HepG2 (cell line): Measurements from ENCODE around the gene TFB1M. TPM values are rescaled to one million over a fixed set of nuclear protein-coding genes. Genes with fewer than 3 reads are reported as not detected.

Source experiments
- DNMT1 ChIP-seq: sonication (generic); formaldehyde crosslinking; IDR thresholded peaks from 2 replicates; pipeline ENCODE4 v1.5.1; 2020; ENCODE audit warnings: mild to moderate bottlenecking, missing genetic modification reagents
- E2F2 ChIP-seq: sonication (generic); formaldehyde crosslinking; IDR thresholded peaks from 2 replicates; pipeline ENCODE4 v1.4.0; 2020; ENCODE audit warnings: missing genetic modification reagents, borderline replicate concordance
- EED ChIP-seq: sonication (generic); formaldehyde crosslinking; IDR thresholded peaks from 2 replicates; pipeline ENCODE4 v1.5.0; 2020; ENCODE audit warnings: mild to moderate bottlenecking, missing genetic modification reagents
- ESRRA ChIP-seq: sonication (generic); formaldehyde crosslinking; IDR thresholded peaks from 2 replicates; pipeline ENCODE4 v1.5.1; 2020; ENCODE audit warnings: mild to moderate bottlenecking, low read depth, missing genetic modification reagents
- HOXA9 ChIP-seq: sonication (generic); formaldehyde crosslinking; IDR thresholded peaks from 2 replicates; pipeline ENCODE4 v1.8.1; 2022; ENCODE audit warnings: missing genetic modification reagents, mild to moderate bottlenecking, moderate library complexity, borderline replicate concordance
- MLLT10 ChIP-seq: sonication (generic); formaldehyde crosslinking; IDR thresholded peaks from 2 replicates; pipeline ENCODE4 v1.4.0; 2020; ENCODE audit warnings: missing genetic modification reagents
- NFE2L2 ChIP-seq: fragments of 150-350 bp; IDR thresholded peaks from 2 replicates; pipeline ENCODE4 v1.6.1; 2014; ENCODE audit warnings: low read length
- NKX3-1 ChIP-seq: sonication (generic); formaldehyde crosslinking; IDR thresholded peaks from 2 replicates; pipeline ENCODE4 v1.5.0; 2020; ENCODE audit warnings: missing genetic modification reagents
- RBFOX2 ChIP-seq: fragments of 200-400 bp; formaldehyde crosslinking; IDR thresholded peaks from 2 replicates; pipeline ENCODE4 v1.6.1; 2017; ENCODE audit warnings: low read depth, mild to moderate bottlenecking, low read length
- SIX4 ChIP-seq: sonication (generic); formaldehyde crosslinking; IDR thresholded peaks from 2 replicates; pipeline ENCODE4 v1.4.0; 2020; ENCODE audit warnings: missing genetic modification reagents
- STAT5B ChIP-seq: sonication (generic); formaldehyde crosslinking; IDR thresholded peaks from 2 replicates; pipeline ENCODE4 v1.4.0; 2020; ENCODE audit warnings: missing genetic modification reagents
- TAF15 ChIP-seq: fragments of 200-400 bp; formaldehyde crosslinking; IDR thresholded peaks from one replicate; pipeline ENCODE4 v1.6.1; 2018; ENCODE audit warnings: mild to moderate bottlenecking, low read depth, low read length; ENCODE audit not compliant: poor library complexity, severe bottlenecking
- TEAD2 ChIP-seq: sonication (generic); formaldehyde crosslinking; IDR thresholded peaks from 2 replicates; pipeline ENCODE4 v1.9.0; 2021; ENCODE audit warnings: missing genetic modification reagents
- U2AF2 ChIP-seq: fragments of 200-400 bp; formaldehyde crosslinking; IDR thresholded peaks from 2 replicates; pipeline ENCODE4 v1.6.1; 2017; ENCODE audit warnings: low read depth, mild to moderate bottlenecking, low read length
- ZFP36L1 ChIP-seq: sonication (generic); formaldehyde crosslinking; IDR thresholded peaks from 2 replicates; pipeline ENCODE4 v1.8.0; 2022; ENCODE audit warnings: mild to moderate bottlenecking, missing genetic modification reagents, moderate library complexity
- ZNF180 ChIP-seq: sonication (generic); formaldehyde crosslinking; IDR thresholded peaks from 2 replicates; pipeline ENCODE4 v1.4.0; 2020; ENCODE audit warnings: low read depth, missing genetic modification reagents, borderline replicate concordance
- ZNF296 ChIP-seq: sonication (generic); formaldehyde crosslinking; conservative IDR thresholded peaks from 2 replicates; pipeline ENCODE4 v1.5.0; 2020; ENCODE audit warnings: mild to moderate bottlenecking, missing genetic modification reagents
- ZNF572 ChIP-seq: sonication (generic); formaldehyde crosslinking; IDR thresholded peaks from 2 replicates; pipeline ENCODE4 v1.5.1; 2020; ENCODE audit warnings: mild to moderate bottlenecking, missing genetic modification reagents
- ZNF7 ChIP-seq: IDR thresholded peaks from 2 replicates; pipeline ENCODE4 v1.6.1; 2016; ENCODE audit warnings: missing biosample characterization, missing genetic modification reagents
- polyA plus RNA-seq, 8 experiments: library from polyadenylated mRNA; depleted of rRNA in 3 of 8; stranded (reverse) in 7 of 8; unstranded in 1 of 8; fragments of >200 nt; fragmentation: Illumina TruSeq in 4 of 8; extraction: Trizol in 4 of 8; gene quantifications; 2 replicates each; pipeline versions ENCODE4 v1.2.1 to v1.2.3, GENCODE V29; 2011 to 2016; ENCODE audit warnings: low read depth in 4 of 8, missing spikeins in 1 of 8, mixed read lengths in 1 of 8; ENCODE audit not compliant: insufficient read depth in 1 of 8
- total RNA-seq, 5 experiments: library from RNA; depleted of rRNA; stranded (reverse); fragments of >200 nt; fragmentation: Illumina TruSeq; extraction: Trizol; gene quantifications; 2 replicates each; pipeline ENCODE4 v1.2.3, GENCODE V29; 2016; ENCODE audit warnings: low read depth in 1 of 5
- TF ChIP-seq, protein P1 (sequence below): sonication (generic); formaldehyde crosslinking; IDR thresholded peaks from 2 replicates; pipeline ENCODE4 v1.8.0; 2022; ENCODE audit warnings: missing genetic modification reagents, mild to moderate bottlenecking, moderate library complexity, borderline replicate concordance
- TF ChIP-seq, protein P2 (sequence below): sonication (generic); formaldehyde crosslinking; IDR thresholded peaks from 2 replicates; pipeline ENCODE4 v1.4.0; 2020; ENCODE audit warnings: mild to moderate bottlenecking, missing genetic modification reagents
- TF ChIP-seq, protein P3 (sequence below): IDR thresholded peaks from 2 replicates; pipeline ENCODE4 v1.4.0; 2020; ENCODE audit warnings: mild to moderate bottlenecking, missing genetic modification reagents

The TFB1M gene
- total and polyA plus RNA-seq, 2 of the 13 experiments (the other 11 are each of a cell fraction or from before 2014, with no cell fraction given), result 91.4 to 122 TPM

- TF ChIP-seq, protein P1, sequence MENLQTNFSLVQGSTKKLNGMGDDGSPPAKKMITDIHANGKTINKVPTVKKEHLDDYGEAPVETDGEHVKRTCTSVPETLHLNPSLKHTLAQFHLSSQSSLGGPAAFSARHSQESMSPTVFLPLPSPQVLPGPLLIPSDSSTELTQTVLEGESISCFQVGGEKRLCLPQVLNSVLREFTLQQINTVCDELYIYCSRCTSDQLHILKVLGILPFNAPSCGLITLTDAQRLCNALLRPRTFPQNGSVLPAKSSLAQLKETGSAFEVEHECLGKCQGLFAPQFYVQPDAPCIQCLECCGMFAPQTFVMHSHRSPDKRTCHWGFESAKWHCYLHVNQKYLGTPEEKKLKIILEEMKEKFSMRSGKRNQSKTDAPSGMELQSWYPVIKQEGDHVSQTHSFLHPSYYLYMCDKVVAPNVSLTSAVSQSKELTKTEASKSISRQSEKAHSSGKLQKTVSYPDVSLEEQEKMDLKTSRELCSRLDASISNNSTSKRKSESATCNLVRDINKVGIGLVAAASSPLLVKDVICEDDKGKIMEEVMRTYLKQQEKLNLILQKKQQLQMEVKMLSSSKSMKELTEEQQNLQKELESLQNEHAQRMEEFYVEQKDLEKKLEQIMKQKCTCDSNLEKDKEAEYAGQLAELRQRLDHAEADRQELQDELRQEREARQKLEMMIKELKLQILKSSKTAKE (CRISPR knock-in tag), result no peak
- no peak for TF ChIP-seq TAF15
- TF ChIP-seq ZFP36L1, result peak; percentile 76; the same call in 1 of the 2 replicates
- TF ChIP-seq, protein P2, sequence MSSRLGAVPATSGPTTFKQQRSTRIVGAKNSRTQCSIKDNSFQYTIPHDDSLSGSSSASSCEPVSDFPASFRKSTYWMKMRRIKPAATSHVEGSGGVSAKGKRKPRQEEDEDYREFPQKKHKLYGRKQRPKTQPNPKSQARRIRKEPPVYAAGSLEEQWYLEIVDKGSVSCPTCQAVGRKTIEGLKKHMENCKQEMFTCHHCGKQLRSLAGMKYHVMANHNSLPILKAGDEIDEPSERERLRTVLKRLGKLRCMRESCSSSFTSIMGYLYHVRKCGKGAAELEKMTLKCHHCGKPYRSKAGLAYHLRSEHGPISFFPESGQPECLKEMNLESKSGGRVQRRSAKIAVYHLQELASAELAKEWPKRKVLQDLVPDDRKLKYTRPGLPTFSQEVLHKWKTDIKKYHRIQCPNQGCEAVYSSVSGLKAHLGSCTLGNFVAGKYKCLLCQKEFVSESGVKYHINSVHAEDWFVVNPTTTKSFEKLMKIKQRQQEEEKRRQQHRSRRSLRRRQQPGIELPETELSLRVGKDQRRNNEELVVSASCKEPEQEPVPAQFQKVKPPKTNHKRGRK (CRISPR knock-in tag), result 0 out of 2 replicates have a peak, but pooled peaks have one; percentile 25
- TF ChIP-seq STAT5B (CRISPR knock-in tag), result no peak
- TF ChIP-seq HOXA9, result no peak
- TF ChIP-seq ESRRA (CRISPR knock-in tag), result no peak
- no peak for TF ChIP-seq TEAD2
- no peak for TF ChIP-seq ZNF572
- TF ChIP-seq SIX4 (CRISPR knock-in tag), result no peak
- TF ChIP-seq, protein P3, sequence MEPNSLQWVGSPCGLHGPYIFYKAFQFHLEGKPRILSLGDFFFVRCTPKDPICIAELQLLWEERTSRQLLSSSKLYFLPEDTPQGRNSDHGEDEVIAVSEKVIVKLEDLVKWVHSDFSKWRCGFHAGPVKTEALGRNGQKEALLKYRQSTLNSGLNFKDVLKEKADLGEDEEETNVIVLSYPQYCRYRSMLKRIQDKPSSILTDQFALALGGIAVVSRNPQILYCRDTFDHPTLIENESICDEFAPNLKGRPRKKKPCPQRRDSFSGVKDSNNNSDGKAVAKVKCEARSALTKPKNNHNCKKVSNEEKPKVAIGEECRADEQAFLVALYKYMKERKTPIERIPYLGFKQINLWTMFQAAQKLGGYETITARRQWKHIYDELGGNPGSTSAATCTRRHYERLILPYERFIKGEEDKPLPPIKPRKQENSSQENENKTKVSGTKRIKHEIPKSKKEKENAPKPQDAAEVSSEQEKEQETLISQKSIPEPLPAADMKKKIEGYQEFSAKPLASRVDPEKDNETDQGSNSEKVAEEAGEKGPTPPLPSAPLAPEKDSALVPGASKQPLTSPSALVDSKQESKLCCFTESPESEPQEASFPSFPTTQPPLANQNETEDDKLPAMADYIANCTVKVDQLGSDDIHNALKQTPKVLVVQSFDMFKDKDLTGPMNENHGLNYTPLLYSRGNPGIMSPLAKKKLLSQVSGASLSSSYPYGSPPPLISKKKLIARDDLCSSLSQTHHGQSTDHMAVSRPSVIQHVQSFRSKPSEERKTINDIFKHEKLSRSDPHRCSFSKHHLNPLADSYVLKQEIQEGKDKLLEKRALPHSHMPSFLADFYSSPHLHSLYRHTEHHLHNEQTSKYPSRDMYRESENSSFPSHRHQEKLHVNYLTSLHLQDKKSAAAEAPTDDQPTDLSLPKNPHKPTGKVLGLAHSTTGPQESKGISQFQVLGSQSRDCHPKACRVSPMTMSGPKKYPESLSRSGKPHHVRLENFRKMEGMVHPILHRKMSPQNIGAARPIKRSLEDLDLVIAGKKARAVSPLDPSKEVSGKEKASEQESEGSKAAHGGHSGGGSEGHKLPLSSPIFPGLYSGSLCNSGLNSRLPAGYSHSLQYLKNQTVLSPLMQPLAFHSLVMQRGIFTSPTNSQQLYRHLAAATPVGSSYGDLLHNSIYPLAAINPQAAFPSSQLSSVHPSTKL (CRISPR knock-in tag), result peak; percentile 27; the same call in 1 of the 2 replicates
- TF ChIP-seq EED (CRISPR knock-in tag), result no peak
- no peak for TF ChIP-seq MLLT10 (CRISPR knock-in tag)
- TF ChIP-seq ZNF7 (CRISPR knock-in tag), result no peak
- TF ChIP-seq U2AF2, result no peak
- no peak for TF ChIP-seq ZNF180
- TF ChIP-seq ZNF296 (CRISPR knock-in tag), result no peak
- TF ChIP-seq DNMT1 (CRISPR knock-in tag), result no peak
- no peak for TF ChIP-seq NKX3-1
- no peak for TF ChIP-seq NFE2L2
- peak; percentile 77 for TF ChIP-seq RBFOX2
- TF ChIP-seq E2F2, result no peak
These were observed 11.6 kb upstream of the TFB1M start (continued) for GRCh38 chr6:155325700-155326516.
